ENCODE results near the gene MSLN.

- TF ChIP-seq SUZ12 (IDR thresholded peaks at IDR 0.05; ENCODE audit: extremely low read depth, insufficient read depth, insufficient read length) (no peak), YY1 (IDR thresholded peaks at IDR 0.05; ENCODE audit: insufficient read depth, insufficient read length) (no peak)
These were observed 23.0 kb downstream of the MSLN start for GRCh38 chr16:783404-784161.

Data from NT2/D1 (cell line).